Spleen (tissue), 7 donors: Measurements from ENCODE around the gene BLVRB.

Source experiments
- CTCF ChIP-seq, 11 experiments: fragments of 200-600 bp in 7 of 11; fragments of 450-650 bp in 4 of 11; sonication (generic) in 4 of 11; IDR thresholded peaks in 8 of 11; conservative IDR thresholded peaks in 3 of 11; 1 replicate in 7 of 11; 2 replicates in 4 of 11; pipeline versions ENCODE4 v1.4.0 to v1.8.0; 2016 to 2021; ENCODE audit warnings: antibody characterized with exemption in 11 of 11, inconsistent platforms in 4 of 11, mild to moderate bottlenecking in 1 of 11
- POLR2A ChIP-seq, 3 donors: fragments of 450-650 bp; IDR thresholded peaks; one replicate each; pipeline ENCODE4 v1.5.1; 2017; ENCODE audit warnings: antibody characterized with exemption in 3 of 3, mild to moderate bottlenecking in 1 of 3
- donor health status: DM: no; HTN: no; CAD: no; lungs with moderate emphysema.
- donor health status: DM: no; HTN: no; CAD: no.
- donor health status: DM: no; HTN: no; CAD: no.

GRCh38 chr19:40420766-40421765 is 44.5 kb downstream of the BLVRB start:
- peak; percentile 19 to 69 (median 41) for TF ChIP-seq POLR2A (IDR thresholded peaks at IDR 0.05)
- TF ChIP-seq CTCF (IDR thresholded peaks at IDR 0.05 in 8 of 11, conservative IDR thresholded peaks at IDR 0.05 in 3 of 11), result peak; percentile 81 to 95 (median 92)
